Measurements from ENCODE around the gene SENP1.

SENP1 gene

GRCh38 chr12:48110691-48111311 is 4.9 kb upstream of the SENP1 start:
- no peak for DNase-seq

DNA sequence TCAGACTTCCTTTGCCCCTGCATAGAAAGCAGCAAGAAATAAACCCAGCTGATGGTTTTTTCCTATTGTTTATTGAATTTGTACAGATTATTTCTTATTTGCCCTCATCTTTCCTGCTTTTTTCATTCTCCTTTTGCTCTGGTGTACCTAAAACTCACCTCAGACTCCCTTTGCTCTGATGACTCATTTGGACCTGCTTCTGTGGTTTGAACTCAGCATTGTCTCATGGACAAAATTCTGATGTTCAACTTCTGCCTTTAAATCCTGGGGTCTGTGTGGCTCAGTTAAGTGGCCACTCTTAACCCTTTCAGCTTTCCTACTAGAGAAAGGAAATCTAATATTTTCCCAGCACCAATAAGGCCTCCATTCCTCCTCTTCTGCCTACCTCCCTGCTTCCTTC is 3.5 kb upstream of the SENP1 start:
- no peak for DNase-seq

GRCh38 chr12:48106681-48107613 is 1.1 kb upstream of the SENP1 start:
- DNase-seq: no peak

DNA sequence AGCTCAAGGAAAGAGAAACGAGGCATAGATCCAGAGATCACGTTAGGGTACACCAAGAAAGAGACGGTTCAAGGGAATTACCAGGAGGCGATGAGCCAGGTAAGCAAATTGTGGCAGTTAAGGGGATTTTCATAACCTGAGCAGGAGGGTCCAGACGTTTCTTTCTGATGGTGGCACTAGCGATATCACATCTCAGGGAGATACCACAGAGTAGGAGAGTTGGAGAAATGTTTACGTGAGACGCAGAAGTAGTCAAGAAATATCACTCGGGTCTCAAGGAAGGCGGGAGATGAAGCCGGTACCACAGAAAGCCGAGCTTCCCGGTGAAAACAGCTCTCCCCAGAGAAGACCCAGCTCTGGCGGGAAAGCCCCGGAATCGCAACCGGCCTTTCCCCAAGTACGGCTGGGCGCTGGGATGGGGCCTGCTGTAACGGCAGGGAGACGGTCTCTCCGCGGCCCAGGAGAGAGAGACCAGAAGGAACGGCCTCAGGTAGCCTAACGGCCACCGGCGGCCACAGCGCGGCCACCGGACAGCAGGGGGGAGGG is 485 bp downstream of the SENP1 start:
- peak; percentile 49 for DNase-seq

- DNase-seq: no peak
These were observed 1.3 kb downstream of the SENP1 start for GRCh38 chr12:48104531-48104930.

- no peak for DNase-seq
These were observed 13.3 kb downstream of the SENP1 start for GRCh38 chr12:48092611-48093010.

DNA sequence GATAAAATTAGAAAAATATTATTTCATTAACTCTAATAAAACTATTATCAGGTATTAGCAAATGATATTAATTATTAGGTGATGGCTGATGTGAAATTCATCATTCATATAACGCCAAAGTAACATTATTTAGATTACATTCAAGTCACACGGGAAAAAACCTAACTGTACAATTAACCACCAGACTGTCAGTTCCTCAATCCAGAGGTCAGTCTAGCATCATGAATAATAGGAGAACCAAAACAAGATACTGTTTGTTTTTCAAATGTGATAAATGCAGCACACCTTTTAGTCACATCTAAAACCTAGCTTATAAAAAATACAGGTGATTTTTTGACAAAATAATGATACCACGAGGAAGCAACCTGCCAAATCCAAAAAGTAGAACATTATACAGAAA is 19.6 kb downstream of the SENP1 start:
- no peak for DNase-seq

DNA sequence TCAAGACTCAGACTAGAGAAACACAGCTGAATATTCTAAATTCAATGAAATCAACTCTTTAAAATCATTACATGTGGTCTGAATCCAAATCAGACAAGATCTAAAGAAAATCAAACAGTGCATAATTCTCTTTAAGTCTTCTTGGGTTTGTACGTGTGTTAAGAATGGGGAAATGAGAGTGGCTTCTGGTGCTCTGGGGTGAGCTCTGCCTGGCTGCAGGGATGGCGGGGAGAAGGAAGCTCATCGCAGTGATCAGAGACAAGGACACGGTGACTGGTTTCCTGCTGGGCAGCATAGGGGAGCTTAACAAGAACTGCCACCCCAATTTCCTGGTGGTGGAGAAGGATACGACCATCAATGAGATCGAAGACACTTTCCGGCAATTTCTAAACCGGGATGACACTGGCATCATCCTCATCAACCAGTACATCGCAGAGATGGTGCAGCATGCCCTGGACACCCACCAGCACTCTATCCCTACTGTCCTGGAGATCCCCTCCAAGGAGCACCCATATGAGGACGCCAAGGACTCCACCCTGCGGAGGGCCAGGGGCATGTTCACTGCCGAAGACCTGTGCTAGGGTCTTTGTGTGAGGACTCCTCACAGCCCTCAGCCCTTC is 20.9 kb downstream of the SENP1 start:
- no peak for DNase-seq

DNA sequence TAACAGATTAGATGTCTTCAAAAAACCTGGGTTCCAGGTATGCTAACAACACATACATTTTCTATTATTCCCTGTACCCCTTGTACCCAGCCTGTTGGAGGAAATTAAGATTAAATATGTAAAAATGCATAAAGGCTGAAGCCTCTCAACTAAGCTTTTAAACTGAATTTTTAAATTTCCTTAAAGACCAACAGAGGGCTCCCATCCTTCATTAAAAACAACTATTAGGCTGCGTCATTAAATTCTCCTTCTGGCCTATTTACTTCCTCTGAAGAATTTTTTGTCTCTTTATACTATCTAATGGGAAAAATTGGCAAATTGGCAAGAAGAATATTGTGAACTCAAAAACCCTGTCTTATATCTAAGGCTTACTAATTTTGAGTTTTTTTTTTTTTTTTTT is 21.8 kb downstream of the SENP1 start:
- DNase-seq: no peak

GRCh38 chr12:48080821-48081220 is 25.1 kb downstream of the SENP1 start:
- DNase-seq: no peak

- DNase-seq: no peak
These were observed 25.6 kb downstream of the SENP1 start for GRCh38 chr12:48080285-48080684.

GRCh38 chr12:48078901-48079300 is 27.0 kb downstream of the SENP1 start:
- no peak for DNase-seq

DNA sequence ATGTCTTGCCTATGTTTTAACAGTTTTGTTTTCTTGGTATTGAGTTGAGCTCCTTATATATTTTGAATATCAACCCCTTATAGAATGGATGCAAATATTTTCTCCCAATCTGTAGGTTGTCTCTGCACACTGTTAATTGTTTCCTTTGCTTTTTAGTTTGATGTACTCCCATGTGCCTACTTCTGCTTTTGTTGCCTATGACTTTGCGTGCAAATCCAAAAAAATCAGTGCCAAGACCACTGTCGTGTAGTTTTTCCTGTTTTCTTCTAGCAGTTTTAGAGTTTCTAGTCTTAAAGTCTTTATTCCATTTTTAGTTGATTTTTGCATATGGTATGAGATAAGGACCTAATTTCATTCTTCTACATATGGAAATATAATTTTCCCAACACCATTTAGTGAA is 28.8 kb downstream of the SENP1 start:
- no peak for DNase-seq

GRCh38 chr12:48075832-48076231 is 30.0 kb downstream of the SENP1 start:
- no peak for DNase-seq

DNA sequence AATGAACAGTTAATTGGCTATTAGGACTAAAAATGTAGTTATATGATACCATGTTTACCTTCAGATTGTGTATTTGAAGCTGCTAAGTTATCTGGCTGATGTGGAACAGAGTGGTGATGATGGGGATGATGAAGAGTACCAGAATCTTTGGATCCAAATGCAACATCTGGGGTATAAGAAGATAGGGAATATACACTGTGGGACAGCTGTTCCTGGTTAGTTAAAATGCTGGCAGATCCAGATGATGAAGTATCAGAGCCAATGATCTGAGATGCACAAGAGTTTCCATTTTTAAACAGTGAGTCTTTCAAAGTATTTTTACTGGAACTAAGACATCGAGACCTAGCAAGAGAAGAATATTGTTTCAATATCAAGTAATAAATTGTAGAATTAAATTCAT is 31.6 kb downstream of the SENP1 start:
- no peak for DNase-seq

DNA sequence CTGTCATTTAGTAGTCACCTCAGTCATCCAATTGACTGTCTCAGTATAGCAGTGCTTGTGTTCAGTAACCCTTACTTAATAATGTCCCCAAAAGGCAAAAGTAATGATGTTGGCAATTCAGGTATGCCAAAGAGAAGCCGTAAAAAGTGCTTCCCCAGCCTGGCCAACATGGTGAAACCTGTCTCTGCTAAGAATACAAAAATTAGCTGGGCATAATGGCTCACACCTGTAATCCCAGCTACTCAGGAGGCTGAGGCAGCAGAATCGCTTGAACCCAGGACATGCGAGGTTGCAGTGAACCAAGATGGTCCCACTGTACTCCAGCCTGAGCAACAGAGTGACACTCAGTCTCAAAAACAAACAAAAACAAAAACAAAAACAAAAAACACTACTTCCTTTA is 33.6 kb downstream of the SENP1 start:
- no peak for DNase-seq

- no peak for DNase-seq
These were observed 34.1 kb downstream of the SENP1 start for GRCh38 chr12:48071808-48072207.

DNA sequence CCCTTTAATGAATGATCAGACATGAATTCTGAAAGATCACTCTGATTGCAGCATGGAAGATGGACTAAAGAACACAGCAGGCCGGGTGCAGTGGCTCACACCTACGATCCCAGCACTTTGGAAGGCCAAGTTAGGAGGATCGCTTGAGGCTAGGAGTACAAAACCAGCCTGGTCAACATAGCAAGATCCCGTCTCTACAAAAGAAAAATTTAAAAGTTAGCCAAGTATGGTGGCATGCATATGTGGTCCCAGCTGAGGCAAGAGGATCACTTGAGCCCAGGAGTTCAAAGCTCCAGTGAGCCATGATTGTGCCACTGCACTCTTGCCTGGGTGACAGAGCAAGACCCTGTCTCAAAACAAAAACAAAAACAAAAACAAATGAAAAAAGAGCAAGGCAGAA is 35.1 kb downstream of the SENP1 start:
- DNase-seq: no peak

DNA sequence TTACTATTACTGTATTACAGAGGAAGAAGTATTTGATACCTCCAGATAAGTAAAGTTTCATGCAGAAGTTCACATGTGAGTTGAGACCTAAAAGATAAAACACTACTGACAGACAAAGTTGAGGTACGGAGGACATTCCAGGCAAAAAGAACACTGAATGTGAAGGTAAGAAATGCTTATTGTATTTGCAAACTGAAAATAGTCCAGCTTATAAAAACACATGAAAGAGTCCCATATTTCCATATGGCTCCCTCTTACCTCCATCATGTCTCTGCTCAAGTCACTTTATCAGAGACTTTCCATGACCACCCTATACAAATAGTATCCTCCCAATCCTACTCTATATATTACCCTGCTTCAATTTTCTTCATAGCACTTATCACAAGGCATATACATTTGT is 35.8 kb downstream of the SENP1 start:
- DNase-seq: no peak

GRCh38 chr12:48069241-48069640 is 36.6 kb downstream of the SENP1 start:
- no peak for DNase-seq

- no peak for DNase-seq
These were observed 37.4 kb downstream of the SENP1 start for GRCh38 chr12:48068457-48068856.

- no peak for DNase-seq
These were observed 38.5 kb downstream of the SENP1 start for GRCh38 chr12:48067250-48067938.

DNA sequence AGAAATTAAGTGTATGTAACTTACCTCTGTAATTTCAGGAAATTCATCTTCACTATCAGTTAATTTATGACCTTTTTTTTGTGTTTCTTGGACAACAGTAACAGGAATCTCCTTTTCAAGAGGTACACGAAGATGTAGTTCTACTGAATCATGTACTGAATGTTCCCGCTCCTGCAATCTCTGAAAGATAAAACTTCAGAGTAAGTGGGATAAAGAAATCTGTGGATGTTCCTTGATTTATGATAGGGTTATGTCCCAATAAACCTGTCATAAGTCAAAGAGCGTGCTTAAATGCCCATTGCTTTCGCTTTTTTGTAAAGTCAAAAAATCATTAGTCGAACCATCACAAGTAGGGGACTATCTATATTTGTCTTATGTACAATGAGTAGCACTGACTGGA is 40.8 kb downstream of the SENP1 start:
- DNase-seq: no peak

Measured in CD4-positive, alpha-beta T cell treated with Interferon gamma for 1 hour (primary cell).